Measurements from ENCODE around the gene PRKCB. TPM values are rescaled to one million over a fixed set of nuclear protein-coding genes. Genes with fewer than 3 reads are reported as not detected.

PRKCB gene
- polyA plus RNA-seq, 3 donors: 57.4 to 87.4 (median 75.5) TPM

- H3K4me1 Mint-ChIP-seq: peaks cover 53% of the 10 kb centered on the region
- peaks cover 99% of the 10 kb centered on the region for H4K20me1 ChIP-seq (ENCODE audit: insufficient read depth, low read length)
- TF ChIP-seq CTCF (IDR thresholded peaks at IDR 0.05): no peak
- peaks cover 38 to 43% of the 10 kb centered on the region in 2 donors for H3K4me1 ChIP-seq (ENCODE audit: control insufficient read depth in 1 of 2, insufficient read depth in 2 of 2, low read length in 2 of 2)
- no peak overlapping the region for H2AFZ ChIP-seq (ENCODE audit: insufficient read depth, low read depth, low read length, poor library complexity, severe bottlenecking)
- H3K79me2 ChIP-seq (ENCODE audit: insufficient read depth, low read length): peaks cover 73% of the 10 kb centered on the region
- H3K27ac Mint-ChIP-seq: peak overlapping the region in 5 of 7 donors; percentile 2 to 36 (median 11)
- peaks cover 30 to 54% of the 10 kb centered on the region in 2 donors for H3K36me3 Mint-ChIP-seq
- WGBS (ENCODE audit: insufficient coverage): 96% methylated on average over 4 of the region's 5 CpGs
- no peak overlapping the region for H3K27ac ChIP-seq (ENCODE audit: low read depth in 1 of 2, low read length in 2 of 2)
- H3K4me3 Mint-ChIP-seq: no peak overlapping the region
- no peaks in the 10 kb centered on the region for H3K9me3 Mint-ChIP-seq
- no peak for DNase-seq
- no peak overlapping the region for H3K4me3 ChIP-seq (replicated peaks in 1 of 3; ENCODE audit: low read depth in 2 of 3, low read length in 3 of 3)
- H3K9me3 ChIP-seq (replicated peaks in 1 of 2; ENCODE audit: control insufficient read depth in 1 of 2, insufficient read depth in 1 of 2, low read length in 2 of 2): no peaks in the 10 kb centered on the region
- intact Hi-C loops (cut with micrococcal nuclease): no loop called here
- peaks cover 20 to 34% of the 10 kb centered on the region in 2 donors for H3K36me3 ChIP-seq (replicated peaks in 1 of 2; ENCODE audit: control insufficient read depth in 1 of 2, insufficient read depth in 2 of 2, low read length in 2 of 2)
- no peaks in the 10 kb centered on the region for H3K27me3 ChIP-seq (ENCODE audit: control insufficient read depth in 2 of 2, insufficient read depth in 2 of 2, low read length in 2 of 2)
- no peak overlapping the region for H3K9ac ChIP-seq (ENCODE audit: insufficient read depth, low read length, poor library complexity, severe bottlenecking)
- peaks cover 0 to 2% (median 1%) of the 10 kb centered on the region in 3 donors for H3K27me3 Mint-ChIP-seq (ENCODE audit: low read depth in 3 of 3)
- H3K4me2 ChIP-seq (replicated peaks; ENCODE audit: extremely low read depth, low read length, poor library complexity, severe bottlenecking): no peak overlapping the region
These were observed 126.2 kb downstream of the PRKCB start for GRCh38 chr16:23962001-23962400.

- Histone ChIP-seq H3K9me3 (replicated peaks in 1 of 2; ENCODE audit: control insufficient read depth in 1 of 2, insufficient read depth in 1 of 2, low read length in 2 of 2) (no peaks in the 10 kb centered on the region), H3K27ac (ENCODE audit: low read depth in 1 of 2, low read length in 2 of 2) (no peak overlapping the region), H3K79me2 (ENCODE audit: insufficient read depth, low read length) (peaks cover 79% of the 10 kb centered on the region), H3K4me3 (replicated peaks in 1 of 3; ENCODE audit: low read depth in 2 of 3, low read length in 3 of 3) (no peak overlapping the region), H3K4me2 (replicated peaks; ENCODE audit: extremely low read depth, low read length, poor library complexity, severe bottlenecking) (no peak overlapping the region), H3K36me3 (replicated peaks in 1 of 2; ENCODE audit: control insufficient read depth in 1 of 2, insufficient read depth in 2 of 2, low read length in 2 of 2) (peaks cover 20 to 37% of the 10 kb centered on the region in 2 donors), H4K20me1 (ENCODE audit: insufficient read depth, low read length) (peaks cover 100% of the 10 kb centered on the region), H3K27me3 (ENCODE audit: control insufficient read depth in 2 of 2, insufficient read depth in 2 of 2, low read length in 2 of 2) (no peaks in the 10 kb centered on the region), H3K4me1 (ENCODE audit: control insufficient read depth in 1 of 2, insufficient read depth in 2 of 2, low read length in 2 of 2) (peaks cover 35 to 39% of the 10 kb centered on the region in 2 donors), H2AFZ (ENCODE audit: insufficient read depth, low read depth, low read length, poor library complexity, severe bottlenecking) (no peak overlapping the region), H3K9ac (ENCODE audit: insufficient read depth, low read length, poor library complexity, severe bottlenecking) (no peak overlapping the region)
- H3K9me3 Mint-ChIP-seq: peaks cover 0 to 2% (median 0%) of the 10 kb centered on the region in 7 donors
- no peak overlapping the region for H3K4me3 Mint-ChIP-seq
- peaks cover 51% of the 10 kb centered on the region for H3K4me1 Mint-ChIP-seq
- H3K27me3 Mint-ChIP-seq (ENCODE audit: low read depth in 3 of 3): peaks cover 0 to 4% (median 2%) of the 10 kb centered on the region in 3 donors
- DNase-seq: no peak
- no peak for TF ChIP-seq CTCF (IDR thresholded peaks at IDR 0.05)
- H3K27ac Mint-ChIP-seq: no peak overlapping the region
- no CpG with 5 or more reads among the region's 3 CpGs for WGBS (ENCODE audit: insufficient coverage)
- intact Hi-C loops (cut with micrococcal nuclease): no loop called here
- peaks cover 37 to 61% of the 10 kb centered on the region in 2 donors for H3K36me3 Mint-ChIP-seq
These were observed 128.4 kb downstream of the PRKCB start for GRCh38 chr16:23964136-23964535.

Measured in CD14-positive monocyte (primary cell).